Mononuclear cell (primary cell): ENCODE data around the gene AZU1. TPM values are rescaled to one million over a fixed set of nuclear protein-coding genes. Genes with fewer than 3 reads are reported as not detected.

ENCODE experiments used
- H3K27me3 ChIP-seq: 2 replicates; pipeline ENCODE4 v1.6.0; 2011; ENCODE audit warnings: low read length, control low read depth; ENCODE audit not compliant: insufficient read depth
- H3K4me1 ChIP-seq: 2 replicates; pipeline ENCODE4 v1.5.1; 2011; ENCODE audit warnings: mild to moderate bottlenecking, low read length, control low read depth; ENCODE audit not compliant: insufficient read depth
- H3K4me3 ChIP-seq: 2 replicates; pipeline ENCODE4 v1.5.1; 2011; ENCODE audit warnings: mild to moderate bottlenecking, low read length, moderate library complexity
- H3K9me3 ChIP-seq: 2 replicates; pipeline ENCODE4 v1.5.1; 2011; ENCODE audit warnings: low read depth, mild to moderate bottlenecking, control low read depth, low read length
- total RNA-seq: library from RNA; depleted of rRNA; stranded (reverse); fragments of >200 nt; gene quantifications from one replicate; pipeline ENCODE4 v1.2.3, GENCODE V29; 2012

AZU1 gene
- 0.31 TPM for total RNA-seq

GRCh38 chr19:827710-828321 is at the start of gene AZU1:
Gene AZU1, plus strand, starts transcription at chr19:827837. Its CDS starts 10 bp downstream, at chr19:827847.
- H3K27me3 ChIP-seq, result no peaks in the 10 kb centered on the region
- H3K4me3 ChIP-seq, result no peak within 1 kb of the TSS
- H3K9me3 ChIP-seq, result no peaks in the 10 kb centered on the region
- peaks cover 40% of the 10 kb centered on the region for H3K4me1 ChIP-seq

GRCh38 chr19:778910-779653 is 48.6 kb upstream of the AZU1 start:
- H3K4me3 ChIP-seq, result no peak overlapping the region
- H3K27me3 ChIP-seq, result no peaks in the 10 kb centered on the region

GRCh38 chr19:780935-781334 is 46.7 kb upstream of the AZU1 start:
- no peaks in the 10 kb centered on the region for H3K27me3 ChIP-seq
- no peaks in the 10 kb centered on the region for H3K9me3 ChIP-seq

More at GRCh38 chr19:778910-779653, 48.6 kb upstream of the AZU1 start:
- H3K9me3 ChIP-seq, result no peaks in the 10 kb centered on the region
- H3K4me1 ChIP-seq, result no peaks in the 10 kb centered on the region

GRCh38 chr19:781800-782184 is 45.8 kb upstream of the AZU1 start:
- Histone ChIP-seq H3K4me3 (no peak overlapping the region), H3K27me3 (no peaks in the 10 kb centered on the region), H3K9me3 (no peaks in the 10 kb centered on the region), H3K4me1 (no peaks in the 10 kb centered on the region)

More at GRCh38 chr19:780935-781334, 46.7 kb upstream of the AZU1 start:
- Histone ChIP-seq H3K4me1 (no peaks in the 10 kb centered on the region), H3K4me3 (no peak overlapping the region)

- Histone ChIP-seq H3K4me3 (no peak overlapping the region), H3K4me1 (no peaks in the 10 kb centered on the region), H3K27me3 (no peaks in the 10 kb centered on the region), H3K9me3 (no peaks in the 10 kb centered on the region)
Measured at GRCh38 chr19:782185-782877, 45.3 kb upstream of the AZU1 start.

GRCh38 chr19:782878-783668 is 44.6 kb upstream of the AZU1 start:
- H3K4me1 ChIP-seq, result no peaks in the 10 kb centered on the region
- H3K4me3 ChIP-seq, result no peak overlapping the region
- H3K27me3 ChIP-seq, result no peaks in the 10 kb centered on the region
- no peaks in the 10 kb centered on the region for H3K9me3 ChIP-seq

GRCh38 chr19:784541-784940 is 43.1 kb upstream of the AZU1 start:
- H3K4me3 ChIP-seq, result no peak overlapping the region
- H3K27me3 ChIP-seq, result no peaks in the 10 kb centered on the region

GRCh38 chr19:787536-787935 is 40.1 kb upstream of the AZU1 start:
- no peaks in the 10 kb centered on the region for H3K27me3 ChIP-seq
- no peaks in the 10 kb centered on the region for H3K9me3 ChIP-seq
- H3K4me1 ChIP-seq, result no peaks in the 10 kb centered on the region
- H3K4me3 ChIP-seq, result no peak overlapping the region

More at GRCh38 chr19:784541-784940, 43.1 kb upstream of the AZU1 start:
- Histone ChIP-seq H3K9me3 (no peaks in the 10 kb centered on the region), H3K4me1 (no peaks in the 10 kb centered on the region)

- no peaks in the 10 kb centered on the region for H3K9me3 ChIP-seq
- H3K4me1 ChIP-seq, result no peaks in the 10 kb centered on the region
- no peaks in the 10 kb centered on the region for H3K27me3 ChIP-seq
- no peak overlapping the region for H3K4me3 ChIP-seq
Measured at GRCh38 chr19:788686-788982, 39.0 kb upstream of the AZU1 start.

GRCh38 chr19:788983-789700 is 38.5 kb upstream of the AZU1 start:
- no peaks in the 10 kb centered on the region for H3K27me3 ChIP-seq
- no peak overlapping the region for H3K4me3 ChIP-seq
- H3K9me3 ChIP-seq, result no peaks in the 10 kb centered on the region
- H3K4me1 ChIP-seq, result no peaks in the 10 kb centered on the region

- Histone ChIP-seq H3K4me3 (no peak overlapping the region), H3K27me3 (no peaks in the 10 kb centered on the region), H3K9me3 (no peaks in the 10 kb centered on the region), H3K4me1 (no peaks in the 10 kb centered on the region)
Measured at GRCh38 chr19:789701-790060, 38.0 kb upstream of the AZU1 start.

- Histone ChIP-seq H3K4me3 (no peak overlapping the region), H3K27me3 (no peaks in the 10 kb centered on the region), H3K4me1 (peaks cover 2% of the 10 kb centered on the region), H3K9me3 (no peaks in the 10 kb centered on the region)
Measured at GRCh38 chr19:791007-791566, 36.5 kb upstream of the AZU1 start.

- no peaks in the 10 kb centered on the region for H3K9me3 ChIP-seq
- peaks cover 7% of the 10 kb centered on the region for H3K4me1 ChIP-seq
- H3K27me3 ChIP-seq, result no peaks in the 10 kb centered on the region
- no peak overlapping the region for H3K4me3 ChIP-seq
Measured at GRCh38 chr19:791567-792305, 35.9 kb upstream of the AZU1 start.
